Ecto neural progenitor cell (in vitro differentiated cells): ENCODE results near the gene CCNH.

ENCODE experiments used
- DNase-seq: peaks from one replicate; pipeline ENCODE4 v3.0.0-alpha.2; 2018; ENCODE audit warnings: low spot score

Gene CCNH

DNA sequence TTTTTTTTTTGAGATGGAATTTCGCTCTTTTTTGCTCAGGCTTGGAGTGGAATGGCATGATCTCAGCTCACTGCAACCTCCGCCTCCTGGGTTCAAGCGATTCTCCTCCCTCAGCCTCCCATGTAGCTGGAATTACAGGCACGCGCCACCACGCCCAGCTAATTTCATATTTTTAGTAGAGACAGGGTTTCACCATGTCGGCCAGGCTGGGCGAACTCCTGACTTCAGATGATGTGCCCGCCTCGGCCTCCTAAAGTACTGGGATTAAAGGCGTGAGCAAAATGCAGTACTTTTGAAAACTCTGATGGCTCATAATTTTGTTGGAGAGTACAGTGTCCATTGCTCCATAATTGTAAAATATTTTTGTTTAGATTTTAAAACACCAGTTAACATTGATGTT, 52.6 kb downstream of the CCNH start:
- DNase-seq, result no peak

DNA sequence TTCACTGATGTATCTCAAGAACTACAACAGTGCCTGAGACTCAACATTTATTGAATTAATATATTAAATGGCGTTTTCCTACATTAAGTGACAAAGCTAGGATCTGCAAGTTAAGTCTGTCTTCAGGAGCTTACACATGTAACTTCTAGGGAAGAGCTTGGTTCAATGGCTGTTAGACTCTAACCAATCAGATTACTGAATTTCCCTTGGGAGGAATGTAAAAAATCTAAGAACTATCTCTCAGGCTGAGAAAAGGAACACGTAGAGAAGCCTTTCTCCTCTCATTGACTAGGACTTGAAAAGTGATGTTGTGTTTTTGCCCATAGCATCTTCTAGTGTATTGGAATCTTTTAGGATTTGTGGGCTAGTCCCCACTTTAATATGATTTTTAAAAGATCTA, 53.6 kb downstream of the CCNH start:
- no peak for DNase-seq

DNA sequence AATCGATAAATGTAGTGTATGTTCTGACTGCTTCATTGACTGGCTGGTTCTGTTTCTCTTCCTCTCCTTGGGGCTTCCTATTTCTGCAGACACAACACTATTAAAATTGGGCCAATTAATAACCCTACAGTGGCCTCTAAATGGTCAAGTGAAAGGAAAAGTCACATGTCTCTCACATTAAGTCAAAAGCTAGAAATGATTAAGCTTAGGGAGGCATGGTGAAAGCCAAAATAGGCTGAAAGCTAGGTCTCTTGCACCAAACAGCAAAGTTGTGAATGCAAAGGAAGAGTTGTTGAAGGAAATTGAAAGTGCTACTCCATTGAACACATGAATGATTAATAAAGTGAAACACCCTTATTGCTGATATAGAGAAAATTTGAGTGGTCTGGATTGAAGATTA, 58.2 kb downstream of the CCNH start:
- no peak for DNase-seq

DNA sequence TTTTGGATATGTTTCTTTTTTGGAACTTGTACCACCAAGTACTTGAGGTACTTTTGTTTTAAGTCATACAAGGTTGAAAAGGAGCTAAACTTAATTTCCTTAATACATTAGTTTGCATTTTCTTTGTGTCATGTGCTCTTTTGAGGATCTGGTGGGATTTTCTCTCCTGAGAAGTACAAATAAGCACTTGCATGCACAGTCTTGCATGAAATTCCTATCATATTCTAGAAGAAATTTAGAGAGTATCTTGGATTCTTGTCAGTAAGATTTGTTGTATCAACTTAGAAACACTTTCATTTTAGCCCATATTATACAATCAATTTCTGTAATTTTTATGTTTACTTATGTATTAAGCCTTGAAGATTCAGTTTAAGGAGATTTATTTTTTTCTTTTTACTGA, 64.9 kb downstream of the CCNH start:
- no peak for DNase-seq

DNA sequence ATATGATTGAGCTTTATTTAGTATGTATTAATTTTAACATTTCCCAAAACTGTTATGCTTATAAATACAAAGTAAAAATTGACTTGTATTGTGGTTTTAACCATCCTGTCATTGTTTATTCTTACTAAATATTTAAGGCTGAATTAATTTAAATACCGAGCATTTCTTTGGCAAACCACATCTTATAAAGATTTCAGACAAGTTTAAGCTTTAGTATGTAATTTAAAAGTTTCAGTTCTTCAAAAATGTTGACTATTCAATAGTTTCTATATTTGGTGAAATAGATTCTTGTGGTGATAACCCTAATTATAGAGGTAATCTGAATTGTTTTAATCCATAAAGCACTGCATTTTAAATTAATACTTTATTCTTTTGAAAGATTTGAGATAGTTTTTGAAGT, 65.5 kb downstream of the CCNH start:
- no peak for DNase-seq
